GM12878 (cell line): ENCODE data around the gene TIMM50.

Experiments
- EZH2 ChIP-seq: IDR thresholded peaks from 2 replicates; pipeline ENCODE4 v1.6.1; 2012; ENCODE audit warnings: low read depth, mild to moderate bottlenecking, control low read depth, inconsistent platforms, low read length, borderline replicate concordance; ENCODE audit not compliant: control insufficient read depth
- NR2C2 ChIP-seq: IDR thresholded peaks from 2 replicates; pipeline ENCODE4 v1.6.1; 2011; ENCODE audit warnings: borderline replicate concordance, low read depth; ENCODE audit not compliant: control insufficient read depth, insufficient read length
- RAD21 ChIP-seq: IDR thresholded peaks from 2 replicates; pipeline ENCODE4 v1.6.1; 2011; ENCODE audit warnings: mild to moderate bottlenecking, low read depth, low read length, moderate library complexity; ENCODE audit not compliant: insufficient read depth
- STAT1 ChIP-seq: fragments of 450-650 bp; conservative IDR thresholded peaks from 2 replicates; pipeline ENCODE4 v1.6.1; 2014; ENCODE audit warnings: antibody characterized with exemption, mild to moderate bottlenecking
- TF ChIP-seq, protein P1 (sequence below), 3 experiments: IDR thresholded peaks in 2 of 3; conservative IDR thresholded peaks in 1 of 3; 2 replicates each; pipeline ENCODE4 v1.5.1; 2011; ENCODE audit warnings: low read depth in 3 of 3, low read length in 3 of 3, mild to moderate bottlenecking in 3 of 3, control low read depth in 2 of 3, moderate library complexity in 2 of 3, inconsistent platforms in 1 of 3, mixed read lengths in 1 of 3; ENCODE audit not compliant: control insufficient read depth in 2 of 3, insufficient read depth in 1 of 3; ENCODE audit errors: extremely low read depth in 1 of 3
- TF ChIP-seq, protein P2 (sequence below): fragments of 450-650 bp; conservative IDR thresholded peaks from 2 replicates; pipeline ENCODE4 v1.6.1; 2017; ENCODE audit warnings: mild to moderate bottlenecking, moderate library complexity

DNA sequence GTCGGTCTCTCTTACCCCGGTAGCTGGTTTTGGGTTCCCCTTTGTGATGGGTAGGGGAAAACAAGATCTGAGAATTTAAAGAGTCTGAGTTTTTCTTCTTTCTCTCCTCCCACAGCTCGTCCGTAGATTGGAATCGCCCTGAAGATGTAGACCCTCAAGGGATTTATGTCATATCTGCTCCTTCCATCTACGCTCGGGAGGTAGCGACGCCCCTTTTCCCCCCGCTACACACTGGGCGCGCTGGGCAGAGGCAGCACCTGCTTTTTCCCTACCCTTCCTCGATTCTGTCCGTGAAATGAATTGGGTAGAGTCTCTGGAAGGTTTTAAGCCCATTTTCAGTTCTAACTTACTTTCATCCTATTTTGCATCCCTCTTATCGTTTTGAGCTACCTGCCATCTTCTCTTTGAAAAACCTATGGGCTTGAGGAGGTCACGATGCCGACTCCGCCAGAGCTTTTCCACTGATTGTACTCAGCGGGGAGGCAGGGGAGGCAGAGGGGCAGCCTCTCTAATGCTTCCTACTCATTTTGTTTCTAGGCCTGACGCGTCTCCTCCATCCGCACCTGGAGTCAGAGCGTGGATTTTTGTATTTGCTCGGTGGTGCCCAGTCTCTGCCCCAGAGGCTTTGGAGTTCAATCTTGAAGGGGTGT lies 27.2 kb downstream of the TIMM50 start:
- no peak for TF ChIP-seq EZH2
- TF ChIP-seq, protein P1, sequence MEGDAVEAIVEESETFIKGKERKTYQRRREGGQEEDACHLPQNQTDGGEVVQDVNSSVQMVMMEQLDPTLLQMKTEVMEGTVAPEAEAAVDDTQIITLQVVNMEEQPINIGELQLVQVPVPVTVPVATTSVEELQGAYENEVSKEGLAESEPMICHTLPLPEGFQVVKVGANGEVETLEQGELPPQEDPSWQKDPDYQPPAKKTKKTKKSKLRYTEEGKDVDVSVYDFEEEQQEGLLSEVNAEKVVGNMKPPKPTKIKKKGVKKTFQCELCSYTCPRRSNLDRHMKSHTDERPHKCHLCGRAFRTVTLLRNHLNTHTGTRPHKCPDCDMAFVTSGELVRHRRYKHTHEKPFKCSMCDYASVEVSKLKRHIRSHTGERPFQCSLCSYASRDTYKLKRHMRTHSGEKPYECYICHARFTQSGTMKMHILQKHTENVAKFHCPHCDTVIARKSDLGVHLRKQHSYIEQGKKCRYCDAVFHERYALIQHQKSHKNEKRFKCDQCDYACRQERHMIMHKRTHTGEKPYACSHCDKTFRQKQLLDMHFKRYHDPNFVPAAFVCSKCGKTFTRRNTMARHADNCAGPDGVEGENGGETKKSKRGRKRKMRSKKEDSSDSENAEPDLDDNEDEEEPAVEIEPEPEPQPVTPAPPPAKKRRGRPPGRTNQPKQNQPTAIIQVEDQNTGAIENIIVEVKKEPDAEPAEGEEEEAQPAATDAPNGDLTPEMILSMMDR (IDR thresholded peaks at IDR 0.05 in 2 of 3, conservative IDR thresholded peaks at IDR 0.05 in 1 of 3; ENCODE audit: control insufficient read depth in 2 of 3, extremely low read depth in 1 of 3, insufficient read depth in 1 of 3, low read depth in 3 of 3, low read length in 3 of 3): no peak
- TF ChIP-seq, protein P2, sequence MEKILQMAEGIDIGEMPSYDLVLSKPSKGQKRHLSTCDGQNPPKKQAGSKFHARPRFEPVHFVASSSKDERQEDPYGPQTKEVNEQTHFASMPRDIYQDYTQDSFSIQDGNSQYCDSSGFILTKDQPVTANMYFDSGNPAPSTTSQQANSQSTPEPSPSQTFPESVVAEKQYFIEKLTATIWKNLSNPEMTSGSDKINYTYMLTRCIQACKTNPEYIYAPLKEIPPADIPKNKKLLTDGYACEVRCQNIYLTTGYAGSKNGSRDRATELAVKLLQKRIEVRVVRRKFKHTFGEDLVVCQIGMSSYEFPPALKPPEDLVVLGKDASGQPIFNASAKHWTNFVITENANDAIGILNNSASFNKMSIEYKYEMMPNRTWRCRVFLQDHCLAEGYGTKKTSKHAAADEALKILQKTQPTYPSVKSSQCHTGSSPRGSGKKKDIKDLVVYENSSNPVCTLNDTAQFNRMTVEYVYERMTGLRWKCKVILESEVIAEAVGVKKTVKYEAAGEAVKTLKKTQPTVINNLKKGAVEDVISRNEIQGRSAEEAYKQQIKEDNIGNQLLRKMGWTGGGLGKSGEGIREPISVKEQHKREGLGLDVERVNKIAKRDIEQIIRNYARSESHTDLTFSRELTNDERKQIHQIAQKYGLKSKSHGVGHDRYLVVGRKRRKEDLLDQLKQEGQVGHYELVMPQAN: no peak
- TF ChIP-seq NR2C2: no peak
- no peak for TF ChIP-seq RAD21
- no peak for TF ChIP-seq STAT1
